Fibroblast of lung (primary cell): ENCODE measurements around the gene NFASC. TPM values are rescaled to one million over a fixed set of nuclear protein-coding genes. Genes with fewer than 3 reads are reported as not detected.
A peak's percentile ranks its signal among the peaks of the same experiment; 100 is the strongest.

Source experiments
- DNase-seq, 2 donors: peaks; one replicate each; pipeline versions ENCODE4 v3.0.0 to v3.0.0-alpha.2; 2010; ENCODE audit warnings: low read depth in 2 of 2
- H2AFZ ChIP-seq: 2 replicates; pipeline ENCODE4 v1.5.1; 2012; ENCODE audit warnings: low read length, control low read depth, inconsistent platforms
- H3K27ac ChIP-seq: 2 replicates; pipeline ENCODE4 v1.5.1; 2011; ENCODE audit warnings: low read length, control low read depth; ENCODE audit not compliant: insufficient read depth
- H3K27me3 ChIP-seq: 2 replicates; pipeline ENCODE4 v1.5.1; 2011; ENCODE audit warnings: mild to moderate bottlenecking, low read length; ENCODE audit not compliant: control insufficient read depth, insufficient read depth
- H3K36me3 ChIP-seq: 2 replicates; pipeline ENCODE4 v1.5.1; 2011; ENCODE audit warnings: low read length; ENCODE audit not compliant: control insufficient read depth, insufficient read depth
- H3K4me1 ChIP-seq: 2 replicates; pipeline ENCODE4 v1.5.1; 2011; ENCODE audit warnings: low read length; ENCODE audit not compliant: control insufficient read depth, insufficient read depth; ENCODE audit errors: extremely low read depth
- H3K4me2 ChIP-seq: 2 replicates; pipeline ENCODE4 v1.5.1; 2011; ENCODE audit warnings: low read length, control low read depth; ENCODE audit not compliant: insufficient read depth; ENCODE audit errors: extremely low read depth
- H3K4me3 ChIP-seq, 4 experiments: fragments of 200-600 bp in 1 of 4; sonication (generic) in 1 of 4; replicated peaks in 1 of 4; 2 replicates each; pipeline ENCODE4 v1.5.1; 2011 to 2016; ENCODE audit warnings: low read length in 4 of 4, low read depth in 3 of 4, mild to moderate bottlenecking in 3 of 4, control low read depth in 2 of 4, inconsistent platforms in 1 of 4, mixed read lengths in 1 of 4; ENCODE audit not compliant: insufficient read depth in 1 of 4; ENCODE audit errors: control extremely low read depth in 1 of 4
- H3K79me2 ChIP-seq: 2 replicates; pipeline ENCODE4 v1.5.1; 2012; ENCODE audit warnings: mild to moderate bottlenecking, low read length, inconsistent platforms; ENCODE audit not compliant: control insufficient read depth, insufficient read depth
- H3K9ac ChIP-seq: 2 replicates; pipeline ENCODE4 v1.5.1; 2011; ENCODE audit warnings: mild to moderate bottlenecking, low read length, control low read depth; ENCODE audit not compliant: insufficient read depth
- H3K9me3 ChIP-seq: 2 replicates; pipeline ENCODE4 v1.5.1; 2012; ENCODE audit warnings: low read depth, low read length; ENCODE audit not compliant: control insufficient read depth, insufficient read depth
- H4K20me1 ChIP-seq: 2 replicates; pipeline ENCODE4 v1.5.1; 2011; ENCODE audit warnings: low read length; ENCODE audit not compliant: control insufficient read depth, insufficient read depth; ENCODE audit errors: extremely low read depth
- CTCF ChIP-seq, 2 donors: IDR thresholded peaks in 1 of 2; conservative IDR thresholded peaks in 1 of 2; 1 replicate in 1 of 2; 2 replicates in 1 of 2; pipeline ENCODE4 v1.5.1; 2011 to 2012; ENCODE audit warnings: low read length in 2 of 2, control low read depth in 1 of 2, inconsistent platforms in 1 of 2, low read depth in 1 of 2, mild to moderate bottlenecking in 1 of 2
- EZH2 ChIP-seq: IDR thresholded peaks from 2 replicates; pipeline ENCODE4 v1.5.1; 2012; ENCODE audit warnings: low read length, control low read depth, mild to moderate bottlenecking; ENCODE audit errors: missing control alignments
- polyA plus RNA-seq, 2 donors: library from polyadenylated mRNA; depleted of rRNA in 1 of 2; stranded (reverse) in 1 of 2; unstranded in 1 of 2; fragments of >200 nt; gene quantifications; 2 replicates each; pipeline ENCODE4 v1.2.1, GENCODE V29; 2011 to 2012; ENCODE audit warnings: missing spikeins in 1 of 2
- total RNA-seq: library from RNA; depleted of rRNA; stranded (reverse); fragments of >200 nt; gene quantifications from 2 replicates; pipeline ENCODE4 v1.2.1, GENCODE V29; 2014

The NFASC gene
- total and polyA plus RNA-seq, 2 donors (not counting 1 experiment from before 2014, with no cell fraction given): 13.4 to 16.5 TPM

GRCh38 chr1:205041001-205041715, 170.5 kb downstream of the NFASC start:
- Histone ChIP-seq H3K27ac (no peak overlapping the region), H3K4me2 (no peak overlapping the region), H3K27me3 (peaks cover 33% of the 10 kb centered on the region), H3K9ac (no peak overlapping the region), H3K4me1 (no peaks in the 10 kb centered on the region), H4K20me1 (no peaks in the 10 kb centered on the region), H3K4me3 (no peak overlapping the region), H3K9me3 (no peaks in the 10 kb centered on the region), H3K79me2 (no peaks in the 10 kb centered on the region), H3K36me3 (no peaks in the 10 kb centered on the region), H2AFZ (no peak overlapping the region)
- no peak for DNase-seq
- TF ChIP-seq CTCF (conservative IDR thresholded peaks at IDR 0.05 in 1 of 2, IDR thresholded peaks at IDR 0.05 in 1 of 2; ENCODE audit: low read depth in 1 of 2, low read length in 2 of 2) (no peak), EZH2 (peak; percentile 13)

GRCh38 chr1:205041998-205042910, 171.6 kb downstream of the NFASC start:
- H3K79me2 ChIP-seq: no peaks in the 10 kb centered on the region
- no peaks in the 10 kb centered on the region for H4K20me1 ChIP-seq
- no peak for DNase-seq
- H3K9me3 ChIP-seq: no peaks in the 10 kb centered on the region
- no peak overlapping the region for H2AFZ ChIP-seq
- no peaks in the 10 kb centered on the region for H3K4me1 ChIP-seq
- no peak overlapping the region for H3K4me3 ChIP-seq
- no peaks in the 10 kb centered on the region for H3K36me3 ChIP-seq
- TF ChIP-seq CTCF (conservative IDR thresholded peaks at IDR 0.05 in 1 of 2, IDR thresholded peaks at IDR 0.05 in 1 of 2; ENCODE audit: low read depth in 1 of 2, low read length in 2 of 2): no peak
- H3K27ac ChIP-seq: no peak overlapping the region
- peaks cover 35% of the 10 kb centered on the region for H3K27me3 ChIP-seq
- H3K9ac ChIP-seq: no peak overlapping the region
- H3K4me2 ChIP-seq: no peak overlapping the region
